GM10266 (cell line): ENCODE measurements around the gene STX18.
A peak's percentile ranks its signal among the peaks of the same experiment; 100 is the strongest.

Experiments used
- DNase-seq: peaks from one replicate; pipeline ENCODE4 v3.0.0; 2012; ENCODE audit errors: extremely low spot score
- TF ChIP-seq, protein P1 (sequence below): IDR thresholded peaks from 2 replicates; pipeline ENCODE4 v1.5.1; 2012; ENCODE audit warnings: mild to moderate bottlenecking, low read depth; ENCODE audit not compliant: control insufficient read depth, insufficient read depth; ENCODE audit errors: missing control alignments

The STX18 gene

DNA sequence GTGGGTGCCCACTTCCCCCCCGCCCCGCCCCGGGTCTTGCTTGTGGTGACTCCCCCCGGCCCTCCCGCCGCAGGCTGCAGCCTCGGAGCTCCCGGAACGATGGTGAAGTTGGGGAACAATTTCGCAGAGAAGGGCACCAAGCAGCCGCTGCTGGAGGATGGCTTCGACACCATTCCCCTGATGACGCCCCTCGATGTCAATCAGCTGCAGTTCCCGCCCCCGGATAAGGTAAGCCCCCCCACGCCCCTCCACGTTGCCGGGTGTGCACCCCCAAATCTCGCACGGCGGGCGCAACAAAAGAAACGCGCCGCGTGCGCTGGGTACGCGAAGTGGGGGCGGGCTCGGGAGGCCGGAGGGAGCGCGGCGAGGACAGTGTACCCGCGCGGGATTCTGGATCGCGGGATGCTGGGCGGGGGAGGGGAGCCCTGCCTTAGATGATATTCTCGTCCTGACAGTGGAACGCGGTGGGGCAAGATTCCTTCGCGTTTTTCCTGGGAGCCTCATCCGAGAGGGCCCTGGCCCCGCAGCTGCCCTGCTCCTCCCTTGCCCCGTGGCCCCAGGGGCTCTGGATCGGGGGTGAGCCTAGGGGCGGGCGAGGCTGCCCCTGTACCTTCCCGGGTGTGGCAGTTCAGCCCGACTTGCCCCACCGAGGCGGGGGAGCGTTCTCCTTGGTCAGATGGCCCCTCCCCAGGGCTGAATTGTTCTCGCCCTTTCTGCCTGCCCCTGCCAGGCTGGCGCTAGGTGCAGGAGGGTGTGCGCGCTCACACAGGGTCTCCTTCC, 154.1 kb downstream of the STX18 start:
- TF ChIP-seq, protein P1, sequence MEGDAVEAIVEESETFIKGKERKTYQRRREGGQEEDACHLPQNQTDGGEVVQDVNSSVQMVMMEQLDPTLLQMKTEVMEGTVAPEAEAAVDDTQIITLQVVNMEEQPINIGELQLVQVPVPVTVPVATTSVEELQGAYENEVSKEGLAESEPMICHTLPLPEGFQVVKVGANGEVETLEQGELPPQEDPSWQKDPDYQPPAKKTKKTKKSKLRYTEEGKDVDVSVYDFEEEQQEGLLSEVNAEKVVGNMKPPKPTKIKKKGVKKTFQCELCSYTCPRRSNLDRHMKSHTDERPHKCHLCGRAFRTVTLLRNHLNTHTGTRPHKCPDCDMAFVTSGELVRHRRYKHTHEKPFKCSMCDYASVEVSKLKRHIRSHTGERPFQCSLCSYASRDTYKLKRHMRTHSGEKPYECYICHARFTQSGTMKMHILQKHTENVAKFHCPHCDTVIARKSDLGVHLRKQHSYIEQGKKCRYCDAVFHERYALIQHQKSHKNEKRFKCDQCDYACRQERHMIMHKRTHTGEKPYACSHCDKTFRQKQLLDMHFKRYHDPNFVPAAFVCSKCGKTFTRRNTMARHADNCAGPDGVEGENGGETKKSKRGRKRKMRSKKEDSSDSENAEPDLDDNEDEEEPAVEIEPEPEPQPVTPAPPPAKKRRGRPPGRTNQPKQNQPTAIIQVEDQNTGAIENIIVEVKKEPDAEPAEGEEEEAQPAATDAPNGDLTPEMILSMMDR, result no peak
- no peak for DNase-seq

DNA sequence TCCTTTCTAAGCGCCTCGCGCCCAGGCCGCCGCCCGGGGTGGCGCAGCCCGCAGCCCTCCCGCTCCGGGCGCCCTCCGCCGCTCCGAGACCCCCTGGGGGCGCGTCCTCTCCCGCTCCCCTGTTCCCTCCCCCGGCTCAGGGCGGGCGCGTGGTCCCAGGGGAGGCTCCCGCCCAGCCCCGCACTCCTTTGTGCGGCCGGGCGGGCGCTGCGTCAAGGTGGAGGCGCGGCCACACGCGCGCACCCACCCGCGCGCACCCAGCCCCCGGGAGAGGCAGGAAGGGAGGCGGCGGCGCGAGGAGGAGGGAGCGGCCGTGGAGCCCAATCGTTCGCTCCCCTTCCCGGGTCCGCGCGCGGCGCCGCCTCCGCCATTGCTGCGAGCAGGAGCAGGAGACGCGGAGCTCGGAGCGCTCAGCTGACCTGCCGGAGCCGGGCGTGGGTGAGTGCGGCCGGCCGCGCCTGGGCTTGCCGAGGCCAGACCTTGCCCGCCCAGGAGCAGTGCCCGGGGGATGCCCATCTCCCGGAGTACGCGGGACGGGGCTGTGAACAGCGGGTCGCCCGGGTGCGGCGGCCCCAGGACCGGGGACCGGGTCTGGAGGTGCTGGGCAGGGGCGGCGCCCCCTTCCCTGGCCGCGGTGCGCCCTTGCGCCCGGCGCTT, 155.0 kb downstream of the STX18 start, which contains the start of gene NSG1:
Gene NSG1 (plus strand): TSS at position 367 of the 657 bp plus-strand sequence. CDS start 528 bp downstream, outside the sequence.
- DNase-seq, result peak; percentile 53

DNA sequence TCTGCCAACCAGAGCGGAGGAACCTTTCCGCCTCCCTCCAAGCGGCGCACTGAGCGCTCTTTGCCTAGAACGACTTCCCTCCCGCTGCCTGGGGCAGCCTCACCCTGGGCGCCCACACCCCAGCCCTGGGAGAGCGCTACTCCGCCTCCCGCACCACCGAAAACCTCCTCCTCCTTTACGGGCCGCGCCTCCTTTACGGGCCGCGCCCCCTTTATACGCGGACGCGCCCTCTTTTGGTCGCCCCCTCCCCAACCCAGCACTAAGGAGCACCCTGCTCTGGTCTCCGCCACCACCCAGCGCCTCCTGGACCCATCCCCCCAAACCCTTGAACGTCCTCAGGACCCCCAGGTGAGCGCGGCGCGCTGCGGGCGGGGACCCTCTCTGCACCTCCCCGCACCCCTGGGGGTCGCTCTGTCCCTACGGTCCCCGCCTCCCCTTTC, 155.5 kb downstream of the STX18 start:
- TF ChIP-seq, protein P1, result no peak
- no peak for DNase-seq

More for the DNA sequence above, 155.0 kb downstream of the STX18 start, which contains the start of gene NSG1:
- TF ChIP-seq, protein P1, result no peak

DNA sequence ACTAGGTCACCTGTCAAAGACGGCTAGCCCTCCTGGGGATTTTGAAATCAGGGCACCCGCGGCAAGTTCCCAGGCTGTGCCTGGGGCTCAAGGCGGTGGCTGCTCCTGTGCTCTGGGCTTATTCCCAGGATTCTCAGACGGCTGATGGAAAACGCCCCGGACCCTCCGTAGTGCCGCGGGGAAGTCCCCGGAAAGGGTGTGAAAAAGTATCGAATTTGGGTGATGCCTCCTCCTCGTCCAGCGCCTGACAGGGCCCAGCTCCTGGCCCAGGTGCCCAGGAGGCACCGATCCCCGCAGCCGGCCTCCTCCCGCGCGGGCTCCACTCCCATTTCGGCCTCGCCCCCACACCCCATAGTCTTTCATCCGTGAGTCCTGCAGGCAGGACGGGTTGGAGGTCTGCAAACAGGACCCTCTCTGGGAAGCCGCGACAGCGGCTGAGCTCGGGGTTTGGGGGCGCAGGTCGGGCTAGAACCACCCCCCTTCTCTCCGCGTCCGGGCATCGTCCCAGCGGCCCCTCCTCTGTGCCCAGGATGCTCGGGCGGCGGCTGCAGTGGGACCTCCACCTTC, 156.0 kb downstream of the STX18 start:
- TF ChIP-seq, protein P1, result no peak

DNA sequence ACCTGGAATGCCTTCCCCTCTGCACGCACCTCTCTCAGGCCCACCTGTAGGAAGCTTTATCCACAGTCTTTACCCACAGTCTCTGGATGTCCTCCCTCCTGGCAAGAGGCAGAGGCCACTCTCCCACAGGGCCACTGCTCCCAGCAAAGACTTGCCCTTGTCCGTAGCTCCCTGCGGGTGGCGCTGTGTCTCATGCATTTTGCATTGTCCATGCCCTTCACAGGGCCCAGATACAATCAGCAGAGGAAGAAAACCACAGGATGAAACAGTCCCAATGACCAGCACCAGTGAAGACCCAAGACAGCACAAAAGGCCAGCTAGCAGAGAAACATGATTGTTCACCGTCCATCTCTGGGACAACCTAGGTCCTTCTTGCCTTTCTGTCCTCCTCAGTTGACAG, 157.0 kb downstream of the STX18 start:
- peak; percentile 49 for DNase-seq
- TF ChIP-seq, protein P1, result peak; percentile 14

More for the DNA sequence above, 156.0 kb downstream of the STX18 start:
- no peak for DNase-seq

DNA sequence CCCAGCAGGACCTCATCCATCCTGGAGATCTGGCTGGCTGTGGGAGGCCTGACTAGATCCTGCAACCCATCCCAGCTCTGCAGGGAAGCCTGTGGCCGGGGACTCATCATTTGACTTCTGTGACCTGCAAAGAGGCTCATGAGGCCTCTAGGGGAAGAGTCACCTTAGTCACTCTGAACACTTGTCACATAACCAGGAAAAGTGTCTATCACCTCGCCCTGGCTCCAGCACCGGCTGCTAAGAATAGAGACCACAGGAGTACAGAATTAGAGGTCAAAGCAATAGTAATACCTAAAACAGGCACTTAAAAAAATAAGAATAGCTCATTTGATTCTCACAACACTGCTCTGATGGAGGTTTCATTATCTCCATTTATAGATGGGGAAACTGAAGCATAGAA, 158.8 kb downstream of the STX18 start:
- TF ChIP-seq, protein P1, result no peak

More for the DNA sequence above, 158.8 kb downstream of the STX18 start:
- no peak for DNase-seq
